Fibroblast of skin of right quadriceps (primary cell): ENCODE data around the gene COX6A1.

Source experiments
- DNase-seq: peaks from one replicate; pipeline ENCODE4 v3.0.0-alpha.2; 2013

COX6A1 gene

GRCh38 chr12:120437735-120438494 lies at the start of gene COX6A1:
Gene COX6A1, plus strand, starts transcription at chr12:120438113. Its CDS starts 14 bp downstream, at chr12:120438127.
- peak; percentile 95 for DNase-seq

- DNase-seq, result no peak
Observed at GRCh38 chr12:120388691-120389481, 49.0 kb upstream of the COX6A1 start.

DNA sequence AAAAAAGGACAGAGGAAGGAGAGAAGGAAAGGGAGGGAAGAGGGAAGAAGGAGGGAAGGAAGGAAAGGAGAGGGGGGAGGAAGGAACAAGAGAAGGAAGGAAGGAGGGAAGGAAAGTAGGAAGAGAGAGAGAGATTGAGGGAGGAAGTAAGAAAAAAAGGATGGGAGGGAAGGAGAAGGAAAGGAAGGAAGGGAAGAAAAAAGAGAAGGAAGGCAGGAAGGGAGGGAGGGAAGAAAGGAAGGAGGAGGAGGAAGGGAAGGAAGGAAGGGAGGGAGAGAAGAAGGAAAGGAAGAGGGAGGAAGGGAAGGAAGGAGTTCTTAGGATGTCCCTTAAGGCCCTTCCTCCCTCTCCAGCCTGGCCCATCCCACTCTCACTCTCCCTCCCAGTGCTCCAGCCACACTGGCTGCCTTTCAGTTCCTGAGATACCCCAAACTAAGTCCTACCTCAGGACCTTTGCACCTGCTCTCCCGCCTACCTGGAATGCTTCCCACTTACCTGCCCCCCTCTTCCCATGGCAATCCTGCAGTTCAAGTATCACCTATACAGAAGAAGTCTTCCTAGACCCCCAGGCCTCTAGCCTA lies 47.3 kb upstream of the COX6A1 start:
- no peak for DNase-seq

DNA sequence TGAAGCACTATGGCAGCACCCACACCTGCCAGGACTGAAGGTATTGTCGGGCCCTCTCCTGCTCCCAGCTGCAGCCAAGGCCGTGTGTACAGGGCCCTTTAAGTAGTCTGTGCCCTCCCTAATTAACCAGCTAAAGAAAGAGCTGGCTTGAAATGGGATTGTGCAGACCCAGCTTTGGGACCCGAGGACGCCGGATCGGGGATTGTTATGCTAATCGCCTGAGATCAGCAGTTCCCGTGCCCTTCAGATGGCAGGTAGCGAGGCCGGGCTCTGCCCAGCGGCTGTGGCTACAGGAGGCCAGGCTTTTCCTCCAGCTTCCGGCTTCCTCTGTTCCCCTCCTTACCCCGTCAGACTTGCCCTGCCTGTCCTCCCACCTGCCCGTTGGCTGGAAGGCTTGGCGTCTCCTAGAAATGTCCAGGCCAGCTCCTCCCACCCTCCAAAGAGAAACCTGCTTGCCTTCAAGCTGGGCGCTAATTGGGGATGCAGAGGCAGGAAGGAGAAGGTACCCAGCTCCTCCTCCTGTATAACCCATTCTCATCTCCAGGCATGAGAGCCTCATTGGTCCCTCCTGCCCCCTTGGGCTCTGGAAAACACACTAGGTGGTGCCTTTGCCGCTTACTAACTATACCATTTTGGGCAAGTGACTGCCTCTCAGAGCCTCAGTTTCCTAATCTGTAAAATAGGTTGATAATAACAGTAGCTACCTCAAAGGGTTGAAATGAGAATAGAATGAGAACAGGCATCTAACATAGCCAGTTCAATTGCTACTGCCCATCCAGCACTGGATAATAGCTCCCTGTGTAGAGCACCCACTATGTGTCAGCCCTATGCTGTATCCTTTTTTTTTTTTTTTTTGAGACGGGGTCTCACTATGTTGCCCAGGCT lies 43.2 kb upstream of the COX6A1 start:
- no peak for DNase-seq

DNA sequence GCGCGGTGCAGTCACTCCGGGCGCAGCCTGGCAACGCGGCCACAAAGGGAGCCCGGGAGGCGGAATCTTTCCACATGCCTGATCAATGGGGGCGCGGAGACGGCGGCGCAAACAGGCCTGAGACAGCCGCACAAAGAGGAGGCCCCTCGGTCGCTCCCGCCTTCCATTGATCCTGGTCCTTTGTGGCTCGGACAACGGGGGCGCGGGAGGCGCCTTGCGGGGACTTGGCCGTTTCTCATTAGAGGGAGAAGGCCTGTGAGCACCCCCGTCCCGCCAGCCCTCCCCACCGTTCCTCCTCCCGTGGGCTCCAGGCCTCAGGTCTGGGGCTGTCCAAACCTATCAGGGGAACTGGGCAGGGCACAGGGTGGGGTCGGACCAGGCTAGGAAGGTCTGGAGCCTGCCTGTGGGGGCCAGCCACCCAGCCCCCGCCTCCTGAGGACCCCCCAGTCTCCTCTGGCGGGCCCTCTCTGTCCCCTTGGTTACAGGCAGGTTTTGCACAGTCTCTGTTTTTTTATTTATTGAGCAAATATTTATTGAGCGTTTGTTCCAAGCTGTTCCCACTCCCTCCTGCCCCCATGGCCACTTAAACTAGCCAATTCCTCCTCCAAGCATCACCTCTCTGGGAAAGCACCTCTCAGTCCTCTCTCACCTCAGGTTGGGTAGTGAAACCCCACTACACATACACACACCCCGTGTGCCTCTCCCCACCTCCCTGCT lies 39.9 kb upstream of the COX6A1 start:
- DNase-seq, result no peak

DNA sequence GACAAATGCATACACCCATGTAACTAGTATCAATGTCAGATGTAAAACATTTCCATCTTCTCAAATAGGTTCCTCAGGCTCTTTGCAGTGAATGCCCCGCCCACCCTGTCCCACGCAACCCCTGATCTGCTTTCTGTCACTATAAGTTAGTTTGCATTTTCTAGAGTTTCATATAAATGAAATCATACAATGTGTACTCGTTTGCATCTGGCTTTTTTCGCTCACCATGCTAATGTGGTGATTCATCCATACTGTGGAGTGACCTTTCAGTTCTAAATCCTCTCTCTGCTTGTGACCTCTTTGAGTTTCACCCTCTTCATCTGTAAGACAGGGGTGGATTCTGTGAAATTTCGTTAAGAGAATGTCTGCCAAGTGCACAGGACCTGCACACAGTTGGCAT lies 38.4 kb upstream of the COX6A1 start:
- peak; percentile 38 for DNase-seq

DNA sequence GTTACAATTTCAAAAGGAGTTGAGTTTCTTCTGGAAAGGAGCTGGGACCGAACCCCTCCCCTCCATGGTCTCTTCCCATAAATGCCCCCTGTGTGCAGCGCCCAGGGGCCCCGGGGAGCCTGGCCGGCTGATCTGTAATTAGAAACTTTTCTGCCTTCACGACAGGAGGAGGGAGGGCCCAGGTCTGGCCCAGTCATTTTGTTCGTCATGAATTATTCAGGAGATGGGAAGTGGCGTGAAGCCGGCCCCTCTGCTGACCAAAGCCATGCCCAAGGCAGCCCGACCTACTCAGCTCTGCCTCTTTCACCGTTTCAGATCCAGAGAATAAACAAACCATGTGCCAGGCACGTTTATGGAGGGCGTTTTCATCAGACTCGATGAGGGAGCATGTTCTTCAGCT lies 35.7 kb upstream of the COX6A1 start:
- DNase-seq, result no peak

- no peak for DNase-seq
Observed at GRCh38 chr12:120403869-120404268, 34.0 kb upstream of the COX6A1 start.

DNA sequence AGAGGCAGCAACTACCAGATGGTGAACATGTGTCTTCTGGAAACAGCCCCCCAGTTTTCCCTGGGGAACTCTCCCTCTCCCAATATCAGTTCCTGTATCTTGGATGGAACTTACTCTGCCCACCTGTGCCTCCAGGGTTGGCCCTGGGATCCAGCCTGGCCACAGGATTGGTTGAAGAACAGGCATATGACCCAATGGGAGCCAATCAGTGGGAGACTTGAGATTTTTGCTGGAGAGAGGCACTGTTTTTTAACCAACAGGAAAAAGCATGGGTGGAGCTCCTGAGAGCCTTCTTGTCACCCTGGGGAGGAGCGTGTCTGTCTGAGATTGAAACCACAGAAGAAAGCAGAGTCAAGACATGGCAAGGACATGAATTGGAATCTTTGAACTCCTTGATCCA lies 33.6 kb upstream of the COX6A1 start:
- DNase-seq, result no peak

GRCh38 chr12:120406069-120406468 lies 31.8 kb upstream of the COX6A1 start:
- DNase-seq, result no peak

GRCh38 chr12:120406553-120406952 lies 31.4 kb upstream of the COX6A1 start:
- DNase-seq, result no peak

DNA sequence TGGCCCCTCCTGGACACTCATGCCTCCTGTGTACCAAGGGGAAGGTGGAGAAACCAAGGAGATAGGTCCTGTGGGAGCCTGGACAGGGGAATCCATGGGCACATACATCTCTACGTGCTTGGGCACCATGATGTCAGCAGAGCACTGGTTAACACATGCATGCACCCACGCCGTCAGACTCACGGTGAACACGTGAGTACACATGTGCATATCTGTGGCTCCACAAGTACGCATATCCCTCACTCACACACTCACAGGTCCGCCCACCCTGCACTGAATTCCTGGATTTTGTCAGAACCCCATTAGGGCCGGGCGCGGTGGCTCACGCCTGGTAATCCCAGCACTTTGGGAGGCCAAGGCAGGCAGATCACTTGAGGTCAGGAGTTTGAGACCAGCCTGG lies 29.1 kb upstream of the COX6A1 start:
- no peak for DNase-seq

GRCh38 chr12:120412421-120412820 lies 25.5 kb upstream of the COX6A1 start:
- DNase-seq, result no peak

DNA sequence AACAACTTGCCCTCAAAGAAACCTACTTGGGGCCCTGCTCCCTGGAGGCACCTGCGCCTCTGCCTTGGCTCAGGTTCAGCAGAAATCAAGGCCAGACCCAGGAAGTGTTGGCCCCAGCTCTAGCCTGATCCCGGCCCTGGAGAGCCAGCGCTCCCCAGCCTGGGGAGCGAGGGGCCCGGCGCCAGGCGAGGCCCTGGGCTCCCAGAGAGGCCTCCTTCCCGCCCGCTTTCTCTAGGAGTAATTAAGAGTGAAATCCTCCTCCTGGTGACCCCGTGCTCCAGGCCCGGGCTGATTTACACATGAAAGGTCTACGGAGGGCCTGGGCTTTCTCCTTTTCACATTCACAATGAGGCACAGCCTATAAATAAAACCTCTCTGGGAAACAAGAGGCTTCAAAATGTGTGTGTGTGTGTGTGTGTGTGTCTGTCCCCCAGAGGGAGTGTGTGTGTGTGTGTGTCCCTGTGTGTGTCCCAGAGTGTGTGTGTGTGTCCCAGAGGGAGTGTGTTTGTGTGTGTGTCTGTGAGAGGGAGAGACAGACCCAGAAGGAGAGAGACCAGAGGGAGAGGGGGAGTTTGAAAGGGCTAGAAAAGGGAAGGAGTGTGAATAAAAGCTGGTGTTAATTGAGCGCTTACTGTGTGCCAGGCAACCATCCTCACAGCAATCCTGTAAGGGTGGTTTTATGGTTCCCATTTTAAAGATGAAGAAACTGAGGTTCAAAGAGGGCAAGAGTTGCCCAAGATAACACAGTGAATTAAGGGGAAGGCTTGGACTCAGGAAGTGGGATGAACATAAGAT lies 23.8 kb upstream of the COX6A1 start:
- no peak for DNase-seq

DNA sequence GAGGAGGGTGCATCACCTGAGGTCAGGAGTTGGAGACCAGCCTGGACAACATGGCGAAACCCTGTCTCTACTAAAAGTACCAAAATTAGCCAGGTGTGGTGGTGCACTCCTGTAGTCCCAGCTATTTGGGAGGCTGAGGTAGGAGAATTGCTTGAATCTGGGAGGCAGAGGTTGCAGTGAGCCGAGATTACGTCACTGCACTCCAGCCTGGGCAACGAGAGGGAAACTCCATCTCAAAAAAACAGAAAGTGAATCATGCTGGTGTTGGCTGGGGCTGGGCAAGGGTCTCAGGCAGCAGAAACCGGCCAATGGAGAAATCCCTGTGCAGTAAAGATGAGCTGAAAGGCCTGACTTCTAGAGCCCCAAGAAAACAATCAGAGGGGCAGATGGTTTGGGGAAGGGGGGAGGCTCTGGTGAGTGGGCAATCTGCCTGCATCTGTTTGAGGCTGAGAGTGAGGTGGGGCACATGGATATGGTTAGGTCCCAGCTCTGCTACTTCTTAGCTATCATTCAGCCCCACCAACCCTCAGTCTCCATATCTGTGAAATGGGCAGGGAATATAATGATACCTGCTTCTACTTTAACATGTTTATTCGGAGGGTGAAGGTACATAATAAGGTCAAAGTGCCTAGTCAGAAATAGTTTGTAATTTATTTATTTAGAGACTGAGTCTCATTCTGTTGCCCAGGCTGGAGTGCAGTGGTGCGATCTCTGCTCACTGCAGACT lies 21.3 kb upstream of the COX6A1 start:
- no peak for DNase-seq

GRCh38 chr12:120417917-120418580 lies 19.9 kb upstream of the COX6A1 start:
- no peak for DNase-seq

DNA sequence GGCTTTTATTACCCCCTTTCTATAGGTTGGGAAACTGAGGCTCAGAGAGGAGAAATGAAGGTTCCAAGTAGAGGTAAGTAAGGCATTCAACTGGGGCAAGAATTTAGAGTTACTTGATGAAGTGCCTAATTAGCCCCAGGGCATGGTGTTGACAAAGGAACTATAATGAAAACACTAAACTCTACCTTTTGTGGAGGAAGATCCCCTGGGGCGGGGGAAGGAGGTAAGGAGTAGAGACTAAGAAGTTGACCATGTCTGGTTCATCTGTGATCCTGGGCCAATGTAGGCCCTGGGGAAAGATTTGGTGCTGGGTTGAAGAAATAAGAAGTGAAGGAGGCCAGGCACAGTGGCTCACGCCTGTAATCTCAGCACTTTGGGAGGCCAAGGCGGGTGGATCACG lies 16.2 kb upstream of the COX6A1 start:
- DNase-seq, result no peak

DNA sequence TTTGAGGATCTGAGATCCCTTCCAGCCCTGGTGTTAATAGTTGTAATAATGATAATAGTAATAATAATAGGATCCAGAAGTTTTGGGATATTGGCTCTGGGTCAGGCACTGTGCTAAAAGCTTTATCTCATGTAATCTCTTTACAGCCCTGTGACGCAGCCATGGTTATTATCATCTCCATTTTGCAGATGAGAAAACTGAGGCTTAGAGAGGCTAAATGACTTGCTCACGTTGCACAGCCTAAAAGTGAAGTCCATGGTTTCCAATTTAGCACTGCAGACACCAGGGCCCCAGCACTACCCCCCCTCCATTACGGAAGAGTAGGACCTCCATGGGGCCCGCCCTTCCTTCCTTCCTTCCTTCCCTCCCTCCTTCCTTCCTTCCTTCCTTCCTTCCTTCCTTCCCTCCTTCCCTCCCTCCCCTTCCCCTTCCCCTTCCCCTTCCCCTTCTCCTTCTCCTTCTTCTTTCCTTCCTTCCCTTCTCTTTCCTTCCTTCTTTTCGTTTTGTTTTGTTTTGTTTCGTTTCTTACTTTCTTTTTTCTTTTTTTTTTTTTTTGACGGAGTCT lies 14.9 kb upstream of the COX6A1 start:
- no peak for DNase-seq

DNA sequence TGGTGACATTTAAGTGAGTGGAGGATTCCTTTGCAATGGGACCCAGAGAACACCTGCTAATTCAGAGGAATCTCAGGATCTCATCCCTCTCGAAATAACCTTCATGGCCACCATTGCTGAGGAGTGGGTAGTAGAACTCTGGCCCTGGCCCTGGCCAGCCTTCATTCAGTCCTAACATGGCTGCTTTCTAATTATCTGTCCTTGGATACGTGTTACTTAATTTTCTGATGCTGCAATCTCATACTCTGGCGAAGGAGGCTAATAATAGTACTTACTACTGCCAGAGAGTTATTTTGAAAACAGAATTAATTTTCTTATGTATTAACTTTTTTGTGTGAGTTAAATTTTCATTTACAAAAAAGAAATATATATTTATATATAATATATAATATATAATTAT lies 12.1 kb upstream of the COX6A1 start:
- no peak for DNase-seq
